Nephron progenitor cell (in vitro differentiated cells): Measurements from ENCODE around the gene MIA.
"Not testable (repeated sequence)": the region's sequence is repeated elsewhere in the genome, so short reads cannot be mapped to it uniquely, and the experiment has no call there.

Source experiments
- DNase-seq: peaks from one replicate; pipeline ENCODE4 v3.0.0; 2021
- H3K27ac Mint-ChIP-seq: 2 replicates; pipeline ENCODE4 v1.8.0; 2021; ENCODE audit warnings: mild to moderate bottlenecking, moderate library complexity, mixed read lengths
- H3K27me3 Mint-ChIP-seq: 2 replicates; pipeline ENCODE4 v1.8.0; 2021; ENCODE audit warnings: mild to moderate bottlenecking, low read depth, mixed read lengths; ENCODE audit not compliant: poor library complexity
- H3K36me3 Mint-ChIP-seq: 2 replicates; pipeline ENCODE4 v1.8.0; 2021; ENCODE audit warnings: low read depth, mixed read lengths
- H3K4me1 Mint-ChIP-seq: 2 replicates; pipeline ENCODE4 v1.8.0; 2021; ENCODE audit warnings: mixed read lengths
- H3K4me3 Mint-ChIP-seq: 2 replicates; pipeline ENCODE4 v1.8.0; 2021; ENCODE audit warnings: mild to moderate bottlenecking, moderate library complexity, mixed read lengths
- H3K9me3 Mint-ChIP-seq: 2 replicates; pipeline ENCODE4 v1.8.0; 2021; ENCODE audit warnings: mild to moderate bottlenecking, moderate library complexity, mixed read lengths
- CTCF ChIP-seq: fragments of 200-600 bp; sonication (generic); IDR thresholded peaks from 2 replicates; pipeline ENCODE4 v1.5.0; 2021; ENCODE audit warnings: antibody characterized with exemption

Gene MIA

GRCh38 chr19:40780582-40780981 is 5.3 kb downstream of the MIA start:
- no peaks in the 10 kb centered on the region for H3K27me3 Mint-ChIP-seq
- H3K9me3 Mint-ChIP-seq: no peaks in the 10 kb centered on the region
- H3K4me1 Mint-ChIP-seq: peaks cover 33% of the 10 kb centered on the region
- no peak for DNase-seq
- H3K36me3 Mint-ChIP-seq: no peaks in the 10 kb centered on the region
- no peak overlapping the region for H3K27ac Mint-ChIP-seq
- no peak for TF ChIP-seq CTCF
- no peak overlapping the region for H3K4me3 Mint-ChIP-seq

- Mint-ChIP-seq H3K27me3 (no peaks in the 10 kb centered on the region), H3K9me3 (no peaks in the 10 kb centered on the region), H3K4me1 (peaks cover 34% of the 10 kb centered on the region), H3K4me3 (no peak overlapping the region), H3K36me3 (no peaks in the 10 kb centered on the region), H3K27ac (no peak overlapping the region)
- no peak for DNase-seq
- TF ChIP-seq CTCF: no peak
These were observed 5.8 kb downstream of the MIA start for GRCh38 chr19:40781140-40781539.

GRCh38 chr19:40783711-40784110 is 8.4 kb downstream of the MIA start:
- Mint-ChIP-seq H3K36me3 (no peaks in the 10 kb centered on the region), H3K9me3 (no peaks in the 10 kb centered on the region), H3K4me3 (no peak overlapping the region), H3K27ac (no peak overlapping the region), H3K27me3 (peaks cover 3% of the 10 kb centered on the region), H3K4me1 (peaks cover 41% of the 10 kb centered on the region)
- TF ChIP-seq CTCF: no peak
- DNase-seq: no peak

GRCh38 chr19:40784146-40784545 is 8.8 kb downstream of the MIA start:
- H3K27ac Mint-ChIP-seq, H3K4me3 Mint-ChIP-seq, H3K27me3 Mint-ChIP-seq, H3K36me3 Mint-ChIP-seq, H3K9me3 Mint-ChIP-seq, DNase-seq: not testable (repeated sequence)
- H3K4me1 Mint-ChIP-seq: peaks cover 37% of the 10 kb centered on the region

- peaks cover 3% of the 10 kb centered on the region for H3K27me3 Mint-ChIP-seq
These were observed 10.2 kb downstream of the MIA start for GRCh38 chr19:40785526-40785925.

GRCh38 chr19:40786060-40787037 is 11.0 kb downstream of the MIA start:
- peak overlapping the region; percentile 87 for H3K27ac Mint-ChIP-seq

More at GRCh38 chr19:40785526-40785925, 10.2 kb downstream of the MIA start:
- no peak for TF ChIP-seq CTCF
- no peak for DNase-seq
- Mint-ChIP-seq H3K4me1 (peaks cover 38% of the 10 kb centered on the region), H3K4me3 (no peak overlapping the region), H3K27ac (no peak overlapping the region), H3K9me3 (no peaks in the 10 kb centered on the region), H3K36me3 (no peaks in the 10 kb centered on the region)

More at GRCh38 chr19:40786060-40787037, 11.0 kb downstream of the MIA start:
- no peak overlapping the region for H3K4me3 Mint-ChIP-seq
- H3K27me3 Mint-ChIP-seq: peaks cover 5% of the 10 kb centered on the region
- peaks cover 4% of the 10 kb centered on the region for H3K36me3 Mint-ChIP-seq
- H3K9me3 Mint-ChIP-seq: no peaks in the 10 kb centered on the region
- H3K4me1 Mint-ChIP-seq: peaks cover 41% of the 10 kb centered on the region
- DNase-seq: no peak
- no peak for TF ChIP-seq CTCF
